ENCODE data around the gene ESYT2. TPM values are rescaled to one million over a fixed set of nuclear protein-coding genes. Genes with fewer than 3 reads are reported as not detected.

Gene ESYT2
- total RNA-seq, 2 donors from 2014 or later, result 60.0 to 75.9 TPM

- TF ChIP-seq CTCF (IDR thresholded peaks at IDR 0.05), result no peak
- peaks cover 0 to 8% of the 10 kb centered on the region in 2 donors for H3K4me1 ChIP-seq
- DNase-seq (ENCODE audit: low spot score), result no peak
- peaks cover 31% of the 10 kb centered on the region for H3K36me3 ChIP-seq
- no peak overlapping the region for H3K27ac ChIP-seq
- no peaks in the 10 kb centered on the region for H3K9me3 ChIP-seq
- H3K27me3 ChIP-seq, result no peaks in the 10 kb centered on the region
- no peak overlapping the region for H3K4me3 ChIP-seq
Measured at GRCh38 chr7:158767707-158768106, 61.6 kb downstream of the ESYT2 start.

DNA sequence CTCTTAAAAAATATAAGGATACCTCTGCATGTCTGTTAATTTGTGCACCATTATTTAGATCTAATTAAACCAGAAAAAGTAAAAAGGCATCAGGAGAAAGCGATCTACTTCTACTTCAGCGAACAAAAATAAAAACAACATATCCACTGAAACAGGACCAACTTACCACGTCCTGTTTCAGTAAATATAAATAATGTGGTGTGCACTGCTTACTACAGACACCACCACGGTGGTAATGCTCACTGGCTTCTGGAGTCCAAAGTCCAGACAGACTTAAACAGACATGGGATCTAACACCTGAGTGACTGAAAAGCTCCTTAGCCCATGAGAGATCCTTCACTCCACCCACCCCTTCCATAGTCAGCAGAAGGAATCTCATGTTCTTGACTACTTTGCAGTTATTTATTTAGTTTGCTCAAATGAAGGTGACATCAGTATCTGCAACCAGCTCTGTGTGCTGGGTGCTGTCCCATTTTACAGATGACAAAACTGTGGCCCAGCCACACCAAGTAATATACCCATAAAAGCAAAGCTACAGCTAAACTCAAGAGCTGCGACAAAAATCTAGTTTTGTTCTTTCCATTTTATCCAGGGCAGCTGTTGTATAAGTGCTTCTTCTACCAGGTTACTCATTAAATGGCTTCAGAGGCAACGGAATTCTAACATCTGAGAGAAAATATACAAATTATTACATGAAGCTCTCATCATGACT lies 62.6 kb downstream of the ESYT2 start:
- no peak for TF ChIP-seq CTCF (IDR thresholded peaks at IDR 0.05)
- H3K9me3 ChIP-seq, result no peaks in the 10 kb centered on the region
- no peak overlapping the region for H3K4me3 ChIP-seq
- H3K4me1 ChIP-seq, result peaks cover 0 to 8% of the 10 kb centered on the region in 2 donors
- DNase-seq (ENCODE audit: low spot score), result no peak
- no peaks in the 10 kb centered on the region for H3K27me3 ChIP-seq
- H3K36me3 ChIP-seq, result peaks cover 31% of the 10 kb centered on the region
- no peak overlapping the region for H3K27ac ChIP-seq

DNA sequence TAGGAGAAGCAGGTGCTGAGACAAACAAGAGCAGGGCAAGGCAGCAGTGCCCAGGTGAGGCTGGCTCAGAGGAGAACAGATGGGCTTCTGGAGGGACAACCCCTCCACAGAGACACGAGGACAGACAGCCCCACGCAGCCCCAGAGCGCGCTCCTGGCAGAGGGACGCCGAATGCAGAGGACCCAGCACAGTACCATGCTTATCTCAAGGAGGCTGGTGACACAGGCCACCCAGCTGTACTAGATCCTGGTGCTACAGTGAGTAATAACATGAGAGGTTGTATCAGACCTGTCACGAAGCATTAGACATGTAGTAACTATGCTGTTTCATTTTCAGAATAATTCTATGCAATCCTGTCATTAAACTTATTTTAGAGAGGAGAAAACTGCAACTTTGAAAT lies 64.3 kb downstream of the ESYT2 start:
- DNase-seq (ENCODE audit: low spot score), result no peak
- TF ChIP-seq CTCF (IDR thresholded peaks at IDR 0.05), result no peak
- Histone ChIP-seq H3K27me3 (no peaks in the 10 kb centered on the region), H3K27ac (no peak overlapping the region), H3K36me3 (peaks cover 39% of the 10 kb centered on the region), H3K9me3 (no peaks in the 10 kb centered on the region), H3K4me1 (peaks cover 0 to 8% of the 10 kb centered on the region in 2 donors), H3K4me3 (no peak overlapping the region)

- no peak for TF ChIP-seq CTCF (IDR thresholded peaks at IDR 0.05)
- Histone ChIP-seq H3K4me3 (no peak overlapping the region), H3K9me3 (no peaks in the 10 kb centered on the region), H3K27ac (peak overlapping the region; percentile 46 to 50), H3K4me1 (peaks cover 0 to 8% of the 10 kb centered on the region in 2 donors), H3K27me3 (no peaks in the 10 kb centered on the region), H3K36me3 (peaks cover 52% of the 10 kb centered on the region)
- no peak for DNase-seq (ENCODE audit: low spot score)
Measured at GRCh38 chr7:158763454-158764033, 65.8 kb downstream of the ESYT2 start.

DNA sequence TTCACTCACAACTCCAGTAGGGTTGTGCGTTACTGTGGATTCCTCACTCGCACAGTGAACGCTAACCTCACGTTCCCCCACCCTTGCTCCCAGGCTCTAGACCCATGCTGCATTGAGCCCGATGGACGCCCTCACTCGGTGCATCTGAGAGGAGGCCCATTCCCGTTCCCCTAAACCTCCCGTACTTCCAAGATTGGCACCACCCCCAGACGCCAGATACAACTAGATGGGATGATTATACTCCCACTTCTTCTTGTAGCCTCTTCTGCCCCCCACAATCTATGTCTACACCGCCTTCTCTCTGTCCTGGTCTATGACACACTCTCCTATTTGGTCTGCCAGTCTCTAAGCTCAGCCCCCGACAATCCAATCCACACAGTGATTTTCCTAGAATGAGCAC lies 67.4 kb downstream of the ESYT2 start:
- Histone ChIP-seq H3K36me3 (peaks cover 59% of the 10 kb centered on the region), H3K4me3 (no peak overlapping the region), H3K27me3 (no peaks in the 10 kb centered on the region), H3K4me1 (peaks cover 0 to 8% of the 10 kb centered on the region in 2 donors), H3K9me3 (no peaks in the 10 kb centered on the region), H3K27ac (no peak overlapping the region)
- no peak for TF ChIP-seq CTCF (IDR thresholded peaks at IDR 0.05)
- no peak for DNase-seq (ENCODE audit: low spot score)

Measured in right atrium auricular region (tissue), 2 donors.